OCI-LY1 (cell line): ENCODE measurements around the gene DIAPH3.

Experiments used
- H2AFZ ChIP-seq: fragments of 200-600 bp; sonication (generic), shearing (Covaris generic); 2 replicates; pipeline ENCODE4 v1.6.0; 2014; ENCODE audit warnings: antibody characterized with exemption, mild to moderate bottlenecking, low read length
- H3F3A ChIP-seq: fragments of 200-600 bp; sonication (generic), shearing (Covaris generic); 2 replicates; pipeline ENCODE4 v1.6.0; 2014; ENCODE audit warnings: mild to moderate bottlenecking, antibody characterized with exemption, low read length, moderate library complexity; ENCODE audit not compliant: insufficient read depth
- H3K27ac ChIP-seq: fragments of 200-600 bp; sonication (generic); 2 replicates; pipeline ENCODE4 v1.5.1; 2014; ENCODE audit warnings: low read length, mixed run types, mild to moderate bottlenecking, low read depth; ENCODE audit not compliant: poor library complexity, severe bottlenecking
- H3K27me3 ChIP-seq: fragments of 200-600 bp; sonication (generic); 2 replicates; pipeline ENCODE4 v1.6.0; 2014; ENCODE audit warnings: antibody characterized with exemption, mild to moderate bottlenecking, low read length, moderate library complexity; ENCODE audit not compliant: insufficient read depth
- H3K36me3 ChIP-seq: fragments of 200-600 bp; sonication (generic); 2 replicates; pipeline ENCODE4 v1.6.1; 2014; ENCODE audit warnings: mild to moderate bottlenecking, antibody characterized with exemption, low read length, moderate library complexity, mixed read lengths; ENCODE audit not compliant: insufficient read depth
- H3K4me1 ChIP-seq: fragments of 200-600 bp; sonication (generic); 2 replicates; pipeline ENCODE4 v1.5.1; 2014; ENCODE audit warnings: mild to moderate bottlenecking, low read length, moderate library complexity; ENCODE audit not compliant: insufficient read depth, severe bottlenecking
- H3K4me2 ChIP-seq: fragments of 200-600 bp; sonication (generic), shearing (Covaris generic); 2 replicates; pipeline ENCODE4 v1.6.1; 2014; ENCODE audit warnings: low read length
- H3K4me3 ChIP-seq: fragments of 200-600 bp; sonication (generic); 2 replicates; pipeline ENCODE4 v1.5.1; 2014; ENCODE audit warnings: low read length, low read depth, mild to moderate bottlenecking, mixed read lengths; ENCODE audit not compliant: poor library complexity, severe bottlenecking
- H3K79me2 ChIP-seq: fragments of 200-600 bp; shearing (Covaris generic); 2 replicates; pipeline ENCODE4 v1.6.1; 2016; ENCODE audit warnings: mixed run types, low read length, mixed read lengths; ENCODE audit not compliant: insufficient read depth
- H3K9ac ChIP-seq: fragments of 200-600 bp; sonication (generic), shearing (Covaris generic); 2 replicates; pipeline ENCODE4 v1.6.1; 2014; ENCODE audit warnings: mild to moderate bottlenecking, low read length, mixed read lengths
- H3K9me2 ChIP-seq: fragments of 200-600 bp; sonication (generic), shearing (Covaris generic); 2 replicates; pipeline ENCODE4 v1.6.1; 2014; ENCODE audit warnings: low read depth, mild to moderate bottlenecking, low read length, mixed read lengths
- H3K9me3 ChIP-seq: fragments of 200-600 bp; shearing (Covaris generic); 2 replicates; pipeline ENCODE4 v1.6.1; 2014; ENCODE audit warnings: low read length, mixed read lengths
- H4K20me1 ChIP-seq: fragments of 200-600 bp; sonication (generic), shearing (Covaris generic); 2 replicates; pipeline ENCODE4 v1.6.0; 2016; ENCODE audit warnings: mild to moderate bottlenecking, low read length; ENCODE audit not compliant: insufficient read depth
- EZH2 ChIP-seq: fragments of 200-600 bp; sonication (generic), shearing (Covaris generic); IDR thresholded peaks from 2 replicates; pipeline ENCODE4 v1.8.0; 2017; ENCODE audit warnings: borderline replicate concordance, mixed run types, mild to moderate bottlenecking, antibody characterized with exemption, low read length, moderate library complexity, mixed read lengths
- TF ChIP-seq, protein P1 (sequence below): fragments of 200-600 bp; sonication (generic), shearing (Covaris generic); IDR thresholded peaks from 2 replicates; pipeline ENCODE4 v1.5.1; 2017; ENCODE audit warnings: mild to moderate bottlenecking, antibody characterized with exemption, low read length, moderate library complexity, mixed read lengths

DIAPH3 gene

DNA sequence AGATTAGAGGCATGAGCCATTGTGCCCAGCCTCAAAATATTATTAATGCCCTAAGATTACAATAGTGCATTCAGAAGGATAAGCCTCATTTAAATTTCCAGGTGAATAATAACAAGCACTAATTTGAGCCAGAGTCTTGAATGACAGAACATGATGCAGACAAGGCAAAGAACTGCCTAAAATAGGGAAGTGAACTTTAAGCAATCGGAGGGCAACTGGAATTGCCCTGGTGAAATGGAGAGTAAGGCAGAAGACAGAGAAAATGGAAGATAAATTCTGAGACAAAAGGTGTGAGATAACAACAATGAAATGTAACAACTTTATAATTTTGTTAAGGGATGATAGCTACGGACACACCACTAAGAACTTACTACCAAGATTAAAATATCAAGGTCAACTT is 199.9 kb downstream of the DIAPH3 start:
- Histone ChIP-seq H3F3A (no peaks in the 10 kb centered on the region), H3K79me2 (no peaks in the 10 kb centered on the region), H3K9me3 (no peaks in the 10 kb centered on the region), H3K36me3 (no peaks in the 10 kb centered on the region), H3K27me3 (no peaks in the 10 kb centered on the region), H4K20me1 (no peaks in the 10 kb centered on the region), H3K9ac (no peak overlapping the region), H3K4me3 (no peak overlapping the region), H3K9me2 (no peaks in the 10 kb centered on the region), H3K4me1 (no peaks in the 10 kb centered on the region), H3K27ac (no peak overlapping the region), H3K4me2 (no peak overlapping the region), H2AFZ (no peak overlapping the region)
- TF ChIP-seq, protein P1, sequence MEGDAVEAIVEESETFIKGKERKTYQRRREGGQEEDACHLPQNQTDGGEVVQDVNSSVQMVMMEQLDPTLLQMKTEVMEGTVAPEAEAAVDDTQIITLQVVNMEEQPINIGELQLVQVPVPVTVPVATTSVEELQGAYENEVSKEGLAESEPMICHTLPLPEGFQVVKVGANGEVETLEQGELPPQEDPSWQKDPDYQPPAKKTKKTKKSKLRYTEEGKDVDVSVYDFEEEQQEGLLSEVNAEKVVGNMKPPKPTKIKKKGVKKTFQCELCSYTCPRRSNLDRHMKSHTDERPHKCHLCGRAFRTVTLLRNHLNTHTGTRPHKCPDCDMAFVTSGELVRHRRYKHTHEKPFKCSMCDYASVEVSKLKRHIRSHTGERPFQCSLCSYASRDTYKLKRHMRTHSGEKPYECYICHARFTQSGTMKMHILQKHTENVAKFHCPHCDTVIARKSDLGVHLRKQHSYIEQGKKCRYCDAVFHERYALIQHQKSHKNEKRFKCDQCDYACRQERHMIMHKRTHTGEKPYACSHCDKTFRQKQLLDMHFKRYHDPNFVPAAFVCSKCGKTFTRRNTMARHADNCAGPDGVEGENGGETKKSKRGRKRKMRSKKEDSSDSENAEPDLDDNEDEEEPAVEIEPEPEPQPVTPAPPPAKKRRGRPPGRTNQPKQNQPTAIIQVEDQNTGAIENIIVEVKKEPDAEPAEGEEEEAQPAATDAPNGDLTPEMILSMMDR: no peak
- TF ChIP-seq EZH2: no peak

DNA sequence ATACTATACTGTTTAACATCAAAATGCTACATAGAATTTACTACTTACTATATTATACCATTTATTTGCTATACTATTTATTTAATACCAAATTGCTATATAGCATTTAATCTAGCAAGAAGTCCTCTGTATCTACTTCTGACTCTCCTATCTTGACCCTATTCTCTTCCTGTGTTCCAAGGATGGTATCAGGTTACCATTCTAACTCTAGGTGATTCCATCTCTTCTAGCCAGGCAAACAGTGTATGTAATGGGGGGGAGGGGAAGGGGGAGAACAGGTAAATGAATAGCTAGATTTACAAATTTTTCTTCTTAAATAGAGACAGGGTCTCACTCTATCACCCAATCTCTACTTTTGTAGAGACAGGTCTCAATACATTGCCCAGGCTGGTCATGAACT is 200.3 kb downstream of the DIAPH3 start:
- H3K27me3 ChIP-seq: no peaks in the 10 kb centered on the region
- H3K9me2 ChIP-seq: no peaks in the 10 kb centered on the region
- no peaks in the 10 kb centered on the region for H3K36me3 ChIP-seq
- TF ChIP-seq, protein P1: no peak
- H3K4me2 ChIP-seq: no peak overlapping the region
- no peak overlapping the region for H3K9ac ChIP-seq
- H2AFZ ChIP-seq: no peak overlapping the region
- no peaks in the 10 kb centered on the region for H4K20me1 ChIP-seq
- H3F3A ChIP-seq: no peaks in the 10 kb centered on the region
- no peaks in the 10 kb centered on the region for H3K4me1 ChIP-seq
- H3K9me3 ChIP-seq: no peaks in the 10 kb centered on the region
- H3K79me2 ChIP-seq: no peaks in the 10 kb centered on the region
- no peak overlapping the region for H3K27ac ChIP-seq
- H3K4me3 ChIP-seq: no peak overlapping the region

DNA sequence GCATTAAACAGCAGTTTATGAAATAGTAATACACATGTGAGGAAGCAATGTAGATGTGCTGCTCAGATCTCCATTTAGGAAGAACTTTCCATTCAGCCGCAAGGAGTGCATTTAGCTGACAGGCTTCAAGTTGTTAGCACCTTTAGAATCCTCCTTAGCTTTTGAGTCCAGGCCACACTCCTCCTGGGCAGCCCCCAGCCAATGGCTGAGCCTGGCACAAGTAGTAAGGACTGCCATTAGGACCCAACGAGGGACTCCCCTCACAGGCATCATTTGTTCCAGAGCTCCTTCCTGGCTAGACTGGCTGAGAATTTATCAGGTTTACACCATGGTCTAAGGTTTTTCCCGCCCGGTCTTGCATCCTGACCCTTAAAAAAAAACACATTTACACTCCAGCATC is 201.4 kb downstream of the DIAPH3 start:
- Histone ChIP-seq H3K9ac (no peak overlapping the region), H3K36me3 (no peaks in the 10 kb centered on the region), H3K27me3 (no peaks in the 10 kb centered on the region), H3K9me2 (no peaks in the 10 kb centered on the region), H3K4me1 (no peaks in the 10 kb centered on the region), H3K9me3 (no peaks in the 10 kb centered on the region), H2AFZ (no peak overlapping the region), H3K79me2 (no peaks in the 10 kb centered on the region), H4K20me1 (no peaks in the 10 kb centered on the region), H3K4me3 (no peak overlapping the region), H3K4me2 (no peak overlapping the region), H3F3A (no peaks in the 10 kb centered on the region), H3K27ac (no peak overlapping the region)
- TF ChIP-seq, protein P1: no peak
- TF ChIP-seq EZH2: no peak
